Measurements from ENCODE around the gene SPTBN4.

The SPTBN4 gene

DNA sequence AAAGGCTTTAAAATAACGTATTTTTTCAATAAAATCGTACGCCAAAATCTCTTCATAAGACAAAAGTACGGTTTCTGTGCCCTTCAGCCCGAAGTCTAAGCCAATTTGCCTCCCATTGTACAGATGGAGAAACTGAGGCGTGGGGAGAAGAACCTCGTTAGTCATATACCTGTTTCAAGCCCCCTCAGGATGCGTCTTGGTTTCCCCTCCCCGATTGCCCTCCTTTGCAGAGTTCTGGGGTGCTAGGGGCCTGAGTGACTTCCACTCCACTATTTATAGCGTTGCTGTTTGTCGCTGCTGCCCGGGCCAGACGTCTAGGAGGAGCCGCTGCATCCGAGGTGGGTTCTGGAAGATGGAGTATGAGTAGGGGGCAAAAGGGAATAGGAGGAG lies 132.1 kb downstream of the SPTBN4 start:
- no peak overlapping the region for H3K27ac Mint-ChIP-seq
- H3K4me1 Mint-ChIP-seq (ENCODE audit: low read depth), result peaks cover 53% of the 10 kb centered on the region
- H3K4me3 Mint-ChIP-seq, result peak overlapping the region; percentile 34
- H3K27me3 Mint-ChIP-seq (ENCODE audit: low read depth), result peaks cover 48% of the 10 kb centered on the region
- no peaks in the 10 kb centered on the region for H3K36me3 Mint-ChIP-seq (ENCODE audit: low read depth)
- H3K9me3 Mint-ChIP-seq, result no peaks in the 10 kb centered on the region
- no peak for DNase-seq (ENCODE audit: low spot score)

DNA sequence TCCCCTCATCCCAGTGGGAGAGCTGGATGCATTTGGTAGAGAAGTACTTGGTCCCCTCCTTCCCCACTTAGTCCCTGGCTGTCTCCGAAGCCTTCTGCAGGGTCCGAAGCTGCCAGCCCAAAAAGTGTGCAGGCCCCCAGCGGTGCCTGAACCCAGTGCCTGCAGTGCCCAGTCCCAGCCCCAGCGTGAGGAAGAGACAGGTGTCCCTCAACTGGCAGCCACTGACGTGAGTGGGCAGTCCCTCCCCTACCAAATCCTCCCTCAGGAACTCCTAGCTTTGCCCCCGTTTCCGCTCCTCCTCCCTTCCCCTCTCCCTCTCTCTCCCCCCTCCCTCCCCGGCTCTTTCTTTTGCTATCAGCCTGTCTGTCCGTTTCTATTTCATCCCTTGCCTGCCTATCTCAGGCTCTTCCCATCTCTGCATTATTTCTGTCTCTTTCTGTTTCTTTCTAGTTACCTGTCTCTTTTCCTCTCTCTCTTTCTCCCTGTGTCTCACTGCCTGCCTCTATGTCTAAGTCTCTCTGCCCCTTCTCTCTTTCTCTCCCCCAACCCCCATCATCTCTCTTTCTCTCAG lies 132.6 kb downstream of the SPTBN4 start:
- Mint-ChIP-seq H3K9me3 (no peaks in the 10 kb centered on the region), H3K4me3 (peak overlapping the region; percentile 58), H3K36me3 (ENCODE audit: low read depth) (no peaks in the 10 kb centered on the region), H3K4me1 (ENCODE audit: low read depth) (peaks cover 54% of the 10 kb centered on the region), H3K27ac (peak overlapping the region; percentile 67), H3K27me3 (ENCODE audit: low read depth) (peaks cover 46% of the 10 kb centered on the region)
- DNase-seq (ENCODE audit: low spot score), result no peak

DNA sequence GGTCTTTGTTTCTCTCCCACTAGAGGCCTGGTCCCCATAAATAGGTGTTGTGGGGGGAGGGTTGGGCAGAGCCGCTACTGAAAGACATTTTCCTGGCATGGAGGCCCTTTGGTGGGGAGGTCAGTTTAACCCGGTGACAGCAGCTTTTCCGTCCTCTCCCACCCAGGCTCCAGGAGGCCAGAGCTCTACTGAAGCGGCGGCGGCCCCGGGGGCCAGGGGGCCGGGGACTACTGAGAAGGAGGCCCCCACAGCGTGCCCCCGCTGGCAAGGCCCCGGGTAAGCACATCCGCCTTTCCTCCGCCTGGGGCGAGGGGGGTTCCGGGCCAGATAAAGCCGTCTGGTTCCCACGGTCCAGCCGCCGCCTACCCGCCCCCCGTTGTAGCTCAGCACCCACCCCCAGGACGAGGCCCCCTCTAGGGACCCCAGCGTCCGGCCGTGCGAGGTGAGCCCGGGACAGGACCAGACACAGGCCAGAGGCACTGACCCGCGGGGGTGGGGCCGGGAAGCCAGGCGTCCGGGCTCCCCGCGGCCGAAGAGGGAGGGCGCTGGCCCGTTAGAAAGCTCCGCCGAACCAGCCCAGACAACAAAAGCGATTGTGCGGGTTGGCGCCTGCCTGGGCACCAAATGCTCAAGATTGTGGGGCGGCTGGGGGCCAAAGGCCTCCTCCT lies 133.2 kb downstream of the SPTBN4 start:
- no peaks in the 10 kb centered on the region for H3K36me3 Mint-ChIP-seq (ENCODE audit: low read depth)
- peak overlapping the region; percentile 58 for H3K4me3 Mint-ChIP-seq
- no peaks in the 10 kb centered on the region for H3K9me3 Mint-ChIP-seq
- H3K4me1 Mint-ChIP-seq (ENCODE audit: low read depth), result peaks cover 52% of the 10 kb centered on the region
- H3K27ac Mint-ChIP-seq, result peak overlapping the region; percentile 67
- peaks cover 44% of the 10 kb centered on the region for H3K27me3 Mint-ChIP-seq (ENCODE audit: low read depth)
- no peak for DNase-seq (ENCODE audit: low spot score)

- Mint-ChIP-seq H3K27me3 (ENCODE audit: low read depth) (peaks cover 44% of the 10 kb centered on the region), H3K36me3 (ENCODE audit: low read depth) (no peaks in the 10 kb centered on the region), H3K4me3 (peak overlapping the region; percentile 49), H3K9me3 (no peaks in the 10 kb centered on the region), H3K4me1 (ENCODE audit: low read depth) (peaks cover 54% of the 10 kb centered on the region), H3K27ac (no peak overlapping the region)
- no peak for DNase-seq (ENCODE audit: low spot score)
These were observed 133.9 kb downstream of the SPTBN4 start for GRCh38 chr19:40600570-40601133.

DNA sequence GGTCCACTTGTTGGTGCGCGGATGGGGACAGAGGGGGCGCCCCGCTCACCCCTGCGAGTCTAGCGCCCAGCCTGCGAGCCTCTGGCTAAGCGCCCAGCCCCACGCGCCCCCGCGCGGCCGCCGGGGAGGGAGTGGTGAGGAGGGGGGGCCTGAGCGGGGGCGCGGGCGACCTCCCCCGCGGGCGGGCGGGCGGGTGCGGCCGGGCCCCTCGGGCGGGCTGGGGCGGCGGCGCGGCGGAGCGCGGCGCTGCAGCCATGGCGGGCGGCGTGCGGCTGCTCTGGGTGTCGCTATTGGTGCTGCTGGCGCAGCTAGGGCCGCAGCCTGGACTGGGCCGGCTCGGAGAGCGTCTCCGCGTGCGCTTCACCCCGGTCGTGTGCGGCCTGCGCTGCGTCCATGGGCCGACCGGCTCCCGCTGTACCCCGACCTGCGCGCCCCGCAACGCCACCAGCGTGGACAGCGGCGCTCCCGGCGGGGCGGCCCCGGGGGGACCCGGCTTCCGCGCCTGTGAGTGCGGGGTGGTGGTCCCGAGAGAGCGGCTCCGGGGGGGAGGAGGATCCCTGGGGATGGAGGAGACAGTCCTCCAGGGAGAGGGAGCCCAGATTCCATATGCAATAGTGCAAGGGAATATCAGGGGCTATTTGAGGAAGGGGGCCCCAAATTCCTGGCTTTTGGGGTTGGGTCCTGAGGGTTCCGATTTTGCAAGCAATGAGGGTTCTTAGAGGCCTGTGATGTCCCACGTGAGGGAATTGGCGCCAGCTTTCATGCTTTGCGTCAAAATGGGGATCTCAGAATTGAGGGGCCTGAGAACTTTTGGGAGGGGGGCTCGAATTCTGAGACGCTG lies 134.6 kb downstream of the SPTBN4 start, which contains the start of gene LTBP4:
TSS of gene LTBP4 (plus strand) at position 236 of the 841 bp plus-strand sequence. CDS start at position 255, 19 bp downstream.
- Mint-ChIP-seq H3K36me3 (ENCODE audit: low read depth) (no peaks in the 10 kb centered on the region), H3K9me3 (no peaks in the 10 kb centered on the region), H3K27ac (no peak within 1 kb of the TSS), H3K27me3 (ENCODE audit: low read depth) (peaks cover 40% of the 10 kb centered on the region), H3K4me3 (peak within 1 kb of the TSS; percentile 49), H3K4me1 (ENCODE audit: low read depth) (peaks cover 54% of the 10 kb centered on the region)
- peak; percentile 37 for DNase-seq (ENCODE audit: low spot score)

GRCh38 chr19:40603071-40603388 lies 136.2 kb downstream of the SPTBN4 start:
- Mint-ChIP-seq H3K4me1 (ENCODE audit: low read depth) (peaks cover 57% of the 10 kb centered on the region), H3K4me3 (no peak overlapping the region), H3K27me3 (ENCODE audit: low read depth) (peaks cover 33% of the 10 kb centered on the region), H3K9me3 (no peaks in the 10 kb centered on the region), H3K27ac (no peak overlapping the region), H3K36me3 (ENCODE audit: low read depth) (no peaks in the 10 kb centered on the region)
- no peak for DNase-seq (ENCODE audit: low spot score)

- H3K4me1 Mint-ChIP-seq (ENCODE audit: low read depth), result peaks cover 54% of the 10 kb centered on the region
- peaks cover 30% of the 10 kb centered on the region for H3K27me3 Mint-ChIP-seq (ENCODE audit: low read depth)
- peak overlapping the region; percentile 84 for H3K4me3 Mint-ChIP-seq
- peak; percentile 98 for DNase-seq (ENCODE audit: low spot score)
- peak overlapping the region; percentile 90 for H3K27ac Mint-ChIP-seq
- H3K9me3 Mint-ChIP-seq, result no peaks in the 10 kb centered on the region
- no peaks in the 10 kb centered on the region for H3K36me3 Mint-ChIP-seq (ENCODE audit: low read depth)
These were observed 136.8 kb downstream of the SPTBN4 start for GRCh38 chr19:40603389-40604170.

DNA sequence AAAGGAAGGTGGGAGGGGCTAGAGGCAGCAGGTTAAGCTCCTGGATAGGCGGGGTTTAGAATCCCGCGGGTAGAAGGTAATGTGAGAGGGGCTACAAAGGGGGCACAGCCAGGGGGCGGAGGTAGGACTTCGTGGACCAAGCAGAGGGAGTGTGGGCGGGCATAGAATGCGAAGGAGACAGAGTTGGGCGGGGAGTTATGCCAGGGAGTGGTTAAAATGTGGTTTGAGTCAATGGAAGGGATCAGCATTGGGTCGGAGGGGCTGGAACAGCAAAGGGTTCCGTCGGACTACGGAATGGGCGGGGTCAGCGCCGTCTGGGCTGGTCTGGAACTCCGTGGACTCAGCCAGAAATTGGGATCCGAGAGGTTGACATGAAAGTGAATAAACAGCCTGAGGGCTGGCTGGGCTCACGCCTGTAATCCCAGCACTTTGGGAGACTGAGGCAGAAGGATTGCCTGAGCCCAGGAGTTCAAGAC lies 137.4 kb downstream of the SPTBN4 start:
- Mint-ChIP-seq H3K4me3 (peak overlapping the region; percentile 84), H3K27me3 (ENCODE audit: low read depth) (peaks cover 23% of the 10 kb centered on the region), H3K4me1 (ENCODE audit: low read depth) (peaks cover 53% of the 10 kb centered on the region), H3K36me3 (ENCODE audit: low read depth) (no peaks in the 10 kb centered on the region), H3K27ac (peak overlapping the region; percentile 90), H3K9me3 (no peaks in the 10 kb centered on the region)
- no peak for DNase-seq (ENCODE audit: low spot score)

DNA sequence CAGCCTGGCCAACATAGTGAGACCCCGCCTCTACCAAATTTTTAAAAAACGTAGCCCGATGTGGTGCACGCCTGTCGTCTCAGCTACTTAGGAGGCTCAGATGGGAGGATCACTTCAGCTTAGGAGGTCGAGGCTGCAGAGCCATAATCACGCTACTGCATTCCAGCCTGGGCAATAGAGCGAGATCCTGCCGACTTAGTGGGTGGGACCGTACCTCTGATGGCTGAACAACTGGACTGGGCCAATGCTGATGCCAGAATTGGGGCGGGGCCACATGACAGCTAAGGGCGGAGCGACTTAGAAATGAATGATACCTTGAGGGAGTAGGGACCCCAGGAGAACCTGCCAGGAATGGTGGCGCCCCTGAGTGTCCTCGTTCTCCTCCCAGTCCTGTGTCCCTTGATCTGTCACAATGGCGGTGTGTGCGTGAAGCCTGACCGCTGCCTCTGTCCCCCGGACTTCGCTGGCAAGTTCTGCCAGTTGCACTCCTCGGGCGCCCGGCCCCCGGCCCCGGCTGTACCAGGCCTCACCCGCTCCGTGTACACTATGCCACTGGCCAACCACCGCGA lies 137.9 kb downstream of the SPTBN4 start:
- H3K27me3 Mint-ChIP-seq (ENCODE audit: low read depth), result peaks cover 18% of the 10 kb centered on the region

GRCh38 chr19:40605216-40605971 lies 138.6 kb downstream of the SPTBN4 start:
- H3K27me3 Mint-ChIP-seq (ENCODE audit: low read depth), result peaks cover 15% of the 10 kb centered on the region
- no peaks in the 10 kb centered on the region for H3K9me3 Mint-ChIP-seq
- H3K4me3 Mint-ChIP-seq, result peak overlapping the region; percentile 84
- peak; percentile 84 for DNase-seq (ENCODE audit: low spot score)
- H3K36me3 Mint-ChIP-seq (ENCODE audit: low read depth), result no peaks in the 10 kb centered on the region
- peak overlapping the region; percentile 98 for H3K27ac Mint-ChIP-seq
- peaks cover 53% of the 10 kb centered on the region for H3K4me1 Mint-ChIP-seq (ENCODE audit: low read depth)

More for the DNA sequence above, 137.9 kb downstream of the SPTBN4 start:
- Mint-ChIP-seq H3K4me1 (ENCODE audit: low read depth) (peaks cover 50% of the 10 kb centered on the region), H3K27ac (peak overlapping the region; percentile 98), H3K4me3 (peak overlapping the region; percentile 84), H3K36me3 (ENCODE audit: low read depth) (no peaks in the 10 kb centered on the region), H3K9me3 (no peaks in the 10 kb centered on the region)
- DNase-seq (ENCODE audit: low spot score), result no peak

- H3K4me1 Mint-ChIP-seq (ENCODE audit: low read depth), result peaks cover 57% of the 10 kb centered on the region
- peak overlapping the region; percentile 72 for H3K27ac Mint-ChIP-seq
- peaks cover 4% of the 10 kb centered on the region for H3K27me3 Mint-ChIP-seq (ENCODE audit: low read depth)
- peak overlapping the region; percentile 84 for H3K4me3 Mint-ChIP-seq
- H3K9me3 Mint-ChIP-seq, result no peaks in the 10 kb centered on the region
- no peak for DNase-seq (ENCODE audit: low spot score)
- H3K36me3 Mint-ChIP-seq (ENCODE audit: low read depth), result peaks cover 2% of the 10 kb centered on the region
These were observed 140.8 kb downstream of the SPTBN4 start for GRCh38 chr19:40607311-40608239.

DNA sequence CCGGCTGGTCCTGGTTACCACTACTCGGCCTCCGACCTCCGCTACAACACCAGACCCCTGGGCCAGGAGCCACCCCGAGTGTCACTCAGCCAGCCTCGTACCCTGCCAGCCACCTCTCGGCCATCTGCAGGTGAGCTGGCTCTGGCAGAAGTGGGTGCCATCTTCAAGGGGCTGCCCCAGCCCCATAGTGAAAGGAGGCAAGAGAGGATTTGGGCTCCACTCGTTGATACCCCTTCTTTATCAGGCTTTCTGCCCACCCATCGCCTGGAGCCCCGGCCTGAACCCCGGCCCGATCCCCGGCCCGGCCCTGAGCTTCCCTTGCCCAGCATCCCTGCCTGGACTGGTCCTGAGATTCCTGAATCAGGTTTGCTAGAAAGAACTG lies 141.4 kb downstream of the SPTBN4 start:
- peaks cover 53% of the 10 kb centered on the region for H3K4me1 Mint-ChIP-seq (ENCODE audit: low read depth)
- peaks cover 2% of the 10 kb centered on the region for H3K36me3 Mint-ChIP-seq (ENCODE audit: low read depth)
- H3K27me3 Mint-ChIP-seq (ENCODE audit: low read depth), result no peaks in the 10 kb centered on the region
- no peaks in the 10 kb centered on the region for H3K9me3 Mint-ChIP-seq
- peak overlapping the region; percentile 37 for H3K4me3 Mint-ChIP-seq
- no peak for DNase-seq (ENCODE audit: low spot score)
- H3K27ac Mint-ChIP-seq, result no peak overlapping the region
